ENCODE data around the gene PCP2.

DNA sequence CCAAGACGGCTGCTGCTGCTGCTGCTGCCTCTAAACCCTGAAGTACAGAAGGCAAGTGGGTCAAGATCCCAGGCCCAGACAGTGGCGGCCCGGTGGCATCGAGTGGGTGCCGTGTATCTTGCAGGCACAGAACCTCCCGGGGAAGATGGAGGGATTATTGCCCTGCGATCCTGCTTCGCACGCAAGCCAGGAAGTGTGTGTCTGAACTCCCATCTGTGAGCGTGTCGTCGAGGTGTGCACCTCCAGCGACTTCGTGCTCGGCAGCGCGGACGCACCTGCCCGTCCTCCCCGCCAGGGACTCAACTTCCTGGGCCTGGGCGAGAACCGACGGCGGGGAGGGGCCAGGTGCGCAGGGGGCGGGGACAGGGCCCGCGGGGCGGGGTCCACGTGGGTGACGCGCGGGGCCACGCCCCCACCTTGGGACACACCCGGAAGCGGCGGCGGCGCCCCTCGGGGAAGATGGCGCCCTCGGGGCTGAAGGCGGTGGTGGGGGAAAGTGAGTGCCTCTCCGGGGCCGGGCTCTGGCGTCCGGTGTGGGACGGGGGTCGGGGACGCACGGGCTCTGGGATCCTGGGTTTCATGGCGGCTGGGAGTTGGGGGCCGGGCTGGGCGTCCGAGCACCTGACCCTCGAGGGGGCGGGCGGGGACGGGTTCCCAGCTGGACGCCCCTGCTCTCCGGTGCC is 3.3 kb upstream of the PCP2 start, which contains the start of gene STXBP2:
- TF ChIP-seq CTCF (IDR thresholded peaks at IDR 0.05) (peak in 4 of 6 experiments; percentile 14 to 46 (median 39)), POLR2A (IDR thresholded peaks at IDR 0.05) (peak in 1 of 4 donors; percentile 77)

Measured in esophagus squamous epithelium (tissue), 4 donors.